Ovary (tissue), 3 donors: Measurements from ENCODE around the gene PRADC1.

Experiments
- CTCF ChIP-seq, 3 donors: fragments of 450-650 bp in 2 of 3; fragments of 200-600 bp in 1 of 3; IDR thresholded peaks; one replicate each; pipeline versions ENCODE4 v1.5.1 to v1.8.0; 2016 to 2022; ENCODE audit warnings: antibody characterized with exemption in 3 of 3, mild to moderate bottlenecking in 1 of 3
- EP300 ChIP-seq: sonication (generic); formaldehyde crosslinking; IDR thresholded peaks from one replicate; pipeline ENCODE4 v1.6.1; 2017; ENCODE audit warnings: antibody characterized with exemption
- POLR2A ChIP-seq: fragments of 450-650 bp; IDR thresholded peaks from one replicate; pipeline ENCODE4 v1.6.1; 2017; ENCODE audit warnings: antibody characterized with exemption, mild to moderate bottlenecking, moderate library complexity
- donor health status: DM: no; HTN: no; CAD: no.

- TF ChIP-seq EP300 (no peak), POLR2A (no peak), CTCF (IDR thresholded peaks at IDR 0.05) (peak; percentile 40 to 70 (median 57))
Measured at GRCh38 chr2:73212448-73213176, 20.4 kb downstream of the PRADC1 start.
